IgD-negative memory B cell (primary cell): ENCODE results near the gene SORL1. TPM values are rescaled to one million over a fixed set of nuclear protein-coding genes. Genes with fewer than 3 reads are reported as not detected.
"Not testable (repeated sequence)": the region's sequence is repeated elsewhere in the genome, so short reads cannot be mapped to it uniquely, and the experiment has no call there.

Source experiments
- H3K27ac Mint-ChIP-seq, 3 donors: one replicate each; pipeline ENCODE4 v1.8.0; 2020 to 2022; ENCODE audit warnings: mild to moderate bottlenecking in 3 of 3, mixed read lengths in 3 of 3, moderate library complexity in 1 of 3
- H3K27me3 Mint-ChIP-seq: one replicate; pipeline ENCODE4 v1.8.0; 2021; ENCODE audit warnings: mixed read lengths
- H3K36me3 Mint-ChIP-seq: one replicate; pipeline ENCODE4 v1.8.0; 2020; ENCODE audit warnings: mild to moderate bottlenecking, mixed read lengths
- H3K4me1 Mint-ChIP-seq, 3 donors: one replicate each; pipeline ENCODE4 v1.8.0; 2020 to 2022; ENCODE audit warnings: mixed read lengths in 3 of 3, mild to moderate bottlenecking in 1 of 3
- H3K4me3 Mint-ChIP-seq, 4 donors: one replicate each; pipeline ENCODE4 v1.8.0; 2020 to 2022; ENCODE audit warnings: mild to moderate bottlenecking in 4 of 4, mixed read lengths in 4 of 4, moderate library complexity in 3 of 4
- H3K9me3 Mint-ChIP-seq, 3 donors: one replicate each; pipeline ENCODE4 v1.8.0; 2020 to 2021; ENCODE audit warnings: mixed read lengths in 3 of 3, mild to moderate bottlenecking in 1 of 3
- polyA plus RNA-seq: library from polyadenylated mRNA; unstranded; fragments of 300-500 nt; fragmentation: Illumina TruSeq; gene quantifications from one replicate; pipeline ENCODE4 v1.2.3, GENCODE V29; 2021

Gene SORL1
- polyA plus RNA-seq, 1 donor from 2014 or later = 25.8 TPM

GRCh38 chr11:121636081-121636799, 184.1 kb downstream of the SORL1 start:
- Mint-ChIP-seq H3K9me3 (no peaks in the 10 kb centered on the region), H3K36me3 (no peaks in the 10 kb centered on the region), H3K4me1 (no peaks in the 10 kb centered on the region), H3K4me3 (no peak overlapping the region), H3K27ac (no peak overlapping the region), H3K27me3 (no peaks in the 10 kb centered on the region)

DNA sequence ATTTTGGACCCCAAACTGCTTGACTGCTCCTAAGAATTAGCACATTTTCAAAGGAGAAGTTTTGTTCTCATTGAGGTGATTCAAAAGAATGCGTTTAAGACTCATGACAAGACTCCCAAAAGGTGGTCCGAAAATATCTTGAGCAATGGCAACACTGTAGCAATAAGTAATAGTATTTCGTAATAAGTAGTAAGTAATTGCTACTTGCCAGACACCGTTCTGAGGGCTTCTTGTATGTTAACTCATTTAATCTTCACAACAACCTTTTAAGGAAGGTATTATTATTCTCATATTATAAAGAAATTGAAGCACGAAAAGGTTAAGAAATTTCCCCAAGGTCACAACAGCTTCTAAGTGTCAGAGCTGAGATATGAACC, 184.7 kb downstream of the SORL1 start:
- Mint-ChIP-seq H3K4me1 (no peaks in the 10 kb centered on the region), H3K4me3 (no peak overlapping the region), H3K27me3 (no peaks in the 10 kb centered on the region), H3K27ac (no peak overlapping the region), H3K9me3 (no peaks in the 10 kb centered on the region), H3K36me3 (no peaks in the 10 kb centered on the region)

DNA sequence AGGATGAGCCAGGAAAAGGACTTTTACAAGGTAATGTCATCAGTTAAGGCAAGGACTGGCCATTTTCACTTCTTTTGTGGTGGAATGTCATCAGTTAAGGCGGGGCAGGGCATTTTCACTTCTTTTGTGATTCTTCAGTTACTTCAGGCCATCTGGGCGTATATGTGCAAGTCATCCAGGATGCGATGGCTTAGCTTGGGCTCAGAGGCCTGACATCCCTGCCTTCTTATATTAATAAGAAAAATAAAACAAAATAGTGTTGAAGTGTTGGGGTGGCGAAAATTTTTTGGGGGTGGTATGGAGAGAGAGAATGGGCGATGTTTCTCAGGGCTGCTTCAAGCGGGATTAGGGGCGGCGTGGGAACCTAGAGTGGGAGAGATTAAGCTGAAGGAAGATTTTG, 185.5 kb downstream of the SORL1 start:
- H3K36me3 Mint-ChIP-seq, H3K9me3 Mint-ChIP-seq, H3K27me3 Mint-ChIP-seq, H3K27ac Mint-ChIP-seq, H3K4me1 Mint-ChIP-seq, H3K4me3 Mint-ChIP-seq: not testable (repeated sequence)

GRCh38 chr11:121643479-121644186, 191.5 kb downstream of the SORL1 start:
- Mint-ChIP-seq H3K4me3 (no peak overlapping the region), H3K9me3 (no peaks in the 10 kb centered on the region), H3K4me1 (no peaks in the 10 kb centered on the region), H3K36me3 (no peaks in the 10 kb centered on the region), H3K27ac (no peak overlapping the region), H3K27me3 (no peaks in the 10 kb centered on the region)

- H3K4me3 Mint-ChIP-seq = no peak overlapping the region
- H3K27ac Mint-ChIP-seq = no peak overlapping the region
Measured at GRCh38 chr11:121644187-121644512, 192.0 kb downstream of the SORL1 start.

DNA sequence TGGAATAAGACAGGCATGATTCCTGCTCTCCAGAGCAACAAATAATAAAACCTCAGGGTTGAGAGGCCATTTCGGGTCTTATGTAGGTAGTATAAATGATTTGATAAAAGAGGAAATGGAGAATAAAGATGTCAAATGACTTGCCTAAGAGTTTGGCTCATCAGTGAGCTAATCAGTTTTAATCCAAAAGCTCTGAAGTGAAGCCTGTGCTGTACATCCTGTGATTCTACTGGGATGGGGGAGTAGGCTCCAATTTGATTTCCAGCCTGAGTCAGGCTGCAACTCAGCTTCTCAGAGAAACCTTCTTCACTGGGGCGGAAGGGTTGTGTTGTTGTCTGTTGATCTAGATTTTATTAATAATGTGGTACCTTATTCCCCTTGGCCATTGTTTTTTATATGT, 192.9 kb downstream of the SORL1 start:
- Mint-ChIP-seq H3K27ac (no peak overlapping the region), H3K9me3 (no peaks in the 10 kb centered on the region), H3K4me1 (no peaks in the 10 kb centered on the region), H3K4me3 (no peak overlapping the region), H3K36me3 (no peaks in the 10 kb centered on the region), H3K27me3 (no peaks in the 10 kb centered on the region)

More at GRCh38 chr11:121644187-121644512, 192.0 kb downstream of the SORL1 start:
- H3K9me3 Mint-ChIP-seq = no peaks in the 10 kb centered on the region
- no peaks in the 10 kb centered on the region for H3K27me3 Mint-ChIP-seq
- no peaks in the 10 kb centered on the region for H3K4me1 Mint-ChIP-seq
- H3K36me3 Mint-ChIP-seq = no peaks in the 10 kb centered on the region

DNA sequence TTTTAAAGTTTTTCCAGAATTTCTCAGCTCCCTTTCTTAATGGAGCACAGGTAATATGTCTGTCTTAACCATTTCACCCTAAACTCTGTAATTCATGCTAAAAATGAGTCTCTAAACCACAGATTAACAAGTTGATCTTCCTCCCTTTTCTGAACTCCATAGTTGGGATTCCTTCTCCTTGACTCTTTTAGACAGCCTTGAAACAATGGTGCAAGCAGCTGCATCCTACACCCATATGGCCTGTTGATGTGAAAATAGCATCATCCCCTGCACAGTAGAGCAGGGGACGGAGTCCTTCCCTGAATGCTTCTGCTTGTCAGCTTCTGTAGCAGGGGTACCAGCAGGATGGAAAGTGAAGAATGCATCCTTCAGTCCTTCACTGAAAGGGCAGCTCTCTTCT, 193.5 kb downstream of the SORL1 start:
- H3K4me3 Mint-ChIP-seq = no peak overlapping the region
- H3K4me1 Mint-ChIP-seq = peaks cover 0 to 4% (median 0%) of the 10 kb centered on the region in 3 donors
- no peak overlapping the region for H3K27ac Mint-ChIP-seq
- H3K9me3 Mint-ChIP-seq = no peaks in the 10 kb centered on the region
- H3K27me3 Mint-ChIP-seq = peaks cover under 1% of the 10 kb centered on the region
- H3K36me3 Mint-ChIP-seq = no peaks in the 10 kb centered on the region

GRCh38 chr11:121648306-121648705, 196.2 kb downstream of the SORL1 start:
- Mint-ChIP-seq H3K36me3 (no peaks in the 10 kb centered on the region), H3K9me3 (no peaks in the 10 kb centered on the region), H3K4me3 (no peak overlapping the region), H3K27ac (no peak overlapping the region), H3K27me3 (peaks cover 4% of the 10 kb centered on the region), H3K4me1 (peaks cover 0 to 6% (median 1%) of the 10 kb centered on the region in 3 donors)

DNA sequence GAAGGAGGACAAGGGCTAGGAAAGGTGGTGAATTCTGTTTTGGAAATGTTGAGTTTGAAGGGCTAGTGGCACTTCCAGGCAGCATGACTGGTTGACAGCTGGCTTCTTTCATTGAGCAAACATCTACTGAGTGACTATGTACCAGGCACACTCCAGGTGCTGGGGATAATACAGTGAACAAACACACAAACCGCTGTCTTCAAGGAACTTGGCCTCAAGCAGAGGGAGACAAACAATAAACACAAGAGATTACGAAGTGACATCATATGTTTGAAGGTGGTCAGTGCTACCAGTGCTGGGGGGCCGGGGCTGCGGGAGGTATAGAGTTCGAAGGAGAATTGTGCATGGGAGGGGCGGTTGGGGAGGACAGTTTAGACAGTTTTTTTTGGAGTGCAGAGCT, 197.7 kb downstream of the SORL1 start:
- H3K9me3 Mint-ChIP-seq = no peaks in the 10 kb centered on the region
- H3K36me3 Mint-ChIP-seq = no peaks in the 10 kb centered on the region
- peaks cover 0 to 6% (median 1%) of the 10 kb centered on the region in 3 donors for H3K4me1 Mint-ChIP-seq
- H3K27me3 Mint-ChIP-seq = peaks cover 4% of the 10 kb centered on the region
- H3K4me3 Mint-ChIP-seq = no peak overlapping the region
- H3K27ac Mint-ChIP-seq = no peak overlapping the region

- H3K4me1 Mint-ChIP-seq = peaks cover 4 to 10% (median 6%) of the 10 kb centered on the region in 3 donors
- no peaks in the 10 kb centered on the region for H3K36me3 Mint-ChIP-seq
- no peaks in the 10 kb centered on the region for H3K9me3 Mint-ChIP-seq
- peaks cover 6% of the 10 kb centered on the region for H3K27me3 Mint-ChIP-seq
- H3K4me3 Mint-ChIP-seq = no peak overlapping the region
- H3K27ac Mint-ChIP-seq = no peak overlapping the region
Measured at GRCh38 chr11:121650351-121651256, 198.5 kb downstream of the SORL1 start.

GRCh38 chr11:121651257-121651605, 199.1 kb downstream of the SORL1 start:
- no peak overlapping the region for H3K27ac Mint-ChIP-seq
- H3K4me1 Mint-ChIP-seq = peaks cover 7 to 13% (median 9%) of the 10 kb centered on the region in 3 donors
- H3K27me3 Mint-ChIP-seq = peaks cover 8% of the 10 kb centered on the region
- no peaks in the 10 kb centered on the region for H3K36me3 Mint-ChIP-seq
- no peaks in the 10 kb centered on the region for H3K9me3 Mint-ChIP-seq
- no peak overlapping the region for H3K4me3 Mint-ChIP-seq

DNA sequence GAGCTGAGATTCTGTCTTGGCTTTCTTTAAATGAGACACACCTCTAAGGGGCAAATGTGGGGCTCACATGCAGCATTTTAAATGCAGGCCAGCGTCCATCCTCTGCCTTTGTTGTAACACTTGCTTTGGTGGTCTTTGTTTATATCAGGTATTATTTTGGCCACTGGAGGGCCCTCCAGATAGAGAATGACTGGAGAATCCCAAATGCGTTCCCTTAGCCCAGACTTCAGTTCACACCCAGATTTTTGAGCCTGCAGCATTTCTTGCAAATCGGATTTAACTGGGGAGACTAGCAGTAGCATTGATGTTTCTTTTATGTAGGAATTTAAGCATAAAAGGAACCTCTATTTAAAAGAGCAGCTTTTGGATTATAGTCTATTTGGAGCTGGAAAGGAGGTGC, 200.9 kb downstream of the SORL1 start:
- no peak overlapping the region for H3K4me3 Mint-ChIP-seq

GRCh38 chr11:121654259-121654842, 202.2 kb downstream of the SORL1 start:
- Mint-ChIP-seq H3K4me3 (peak overlapping the region in 1 of 4 donors; percentile 35), H3K36me3 (no peaks in the 10 kb centered on the region)

More for the DNA sequence above, 200.9 kb downstream of the SORL1 start:
- no peaks in the 10 kb centered on the region for H3K9me3 Mint-ChIP-seq
- H3K27me3 Mint-ChIP-seq = peaks cover 8% of the 10 kb centered on the region
- H3K4me1 Mint-ChIP-seq = peaks cover 7 to 13% (median 9%) of the 10 kb centered on the region in 3 donors
- H3K36me3 Mint-ChIP-seq = no peaks in the 10 kb centered on the region
- H3K27ac Mint-ChIP-seq = no peak overlapping the region

GRCh38 chr11:121654843-121655536, 202.9 kb downstream of the SORL1 start:
- no peaks in the 10 kb centered on the region for H3K9me3 Mint-ChIP-seq
- peaks cover 7 to 13% (median 9%) of the 10 kb centered on the region in 3 donors for H3K4me1 Mint-ChIP-seq
- H3K36me3 Mint-ChIP-seq = no peaks in the 10 kb centered on the region
- peaks cover 8% of the 10 kb centered on the region for H3K27me3 Mint-ChIP-seq
- H3K27ac Mint-ChIP-seq = peak overlapping the region in 1 of 3 donors; percentile 27
- peak overlapping the region; percentile 66 to 96 (median 88) for H3K4me3 Mint-ChIP-seq

More at GRCh38 chr11:121654259-121654842, 202.2 kb downstream of the SORL1 start:
- Mint-ChIP-seq H3K27me3 (peaks cover 8% of the 10 kb centered on the region), H3K9me3 (no peaks in the 10 kb centered on the region), H3K4me1 (peaks cover 7 to 13% (median 9%) of the 10 kb centered on the region in 3 donors), H3K27ac (no peak overlapping the region)
